ENCODE data around the gene AGMO. TPM values are rescaled to one million over a fixed set of nuclear protein-coding genes. Genes with fewer than 3 reads are reported as not detected.

The AGMO gene
- total RNA-seq, 1 donor from 2014 or later = 0.36 TPM

DNA sequence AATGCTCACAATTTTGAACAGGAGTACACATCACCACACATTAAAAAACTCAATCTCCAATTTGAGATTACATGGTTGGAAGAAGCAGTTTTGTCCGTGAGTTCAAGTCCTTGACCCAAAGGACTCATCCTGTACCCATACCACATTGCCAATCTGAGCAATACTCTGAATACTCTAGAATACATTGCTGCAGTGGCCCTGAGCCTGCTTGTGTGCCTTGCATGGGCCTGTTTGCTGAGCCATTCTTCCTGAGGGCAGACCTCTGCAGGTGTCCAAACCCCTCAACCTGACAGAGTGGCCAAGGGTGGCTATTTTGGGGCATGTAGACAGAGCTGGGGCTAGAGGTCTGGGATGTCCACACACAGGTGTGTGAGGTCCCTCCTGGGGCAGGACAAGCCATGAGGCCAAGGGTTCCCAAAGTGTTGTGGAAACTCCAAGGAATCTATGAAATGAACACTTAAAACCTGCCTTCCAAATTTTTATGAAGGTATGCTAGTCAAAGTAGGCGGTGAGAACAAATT is 15.5 kb downstream of the AGMO start:
- peaks cover 7% of the 10 kb centered on the region for H3K9me3 ChIP-seq (replicated peaks)
- H3K27ac ChIP-seq (replicated peaks) = no peak overlapping the region
- H3K27me3 ChIP-seq (ENCODE audit: low read depth) = no peaks in the 10 kb centered on the region
- intact Hi-C loops (cut with micrococcal nuclease) = no loop called here
- H3K36me3 ChIP-seq = no peaks in the 10 kb centered on the region
- no peak for DNase-seq
- TF ChIP-seq, protein P1, sequence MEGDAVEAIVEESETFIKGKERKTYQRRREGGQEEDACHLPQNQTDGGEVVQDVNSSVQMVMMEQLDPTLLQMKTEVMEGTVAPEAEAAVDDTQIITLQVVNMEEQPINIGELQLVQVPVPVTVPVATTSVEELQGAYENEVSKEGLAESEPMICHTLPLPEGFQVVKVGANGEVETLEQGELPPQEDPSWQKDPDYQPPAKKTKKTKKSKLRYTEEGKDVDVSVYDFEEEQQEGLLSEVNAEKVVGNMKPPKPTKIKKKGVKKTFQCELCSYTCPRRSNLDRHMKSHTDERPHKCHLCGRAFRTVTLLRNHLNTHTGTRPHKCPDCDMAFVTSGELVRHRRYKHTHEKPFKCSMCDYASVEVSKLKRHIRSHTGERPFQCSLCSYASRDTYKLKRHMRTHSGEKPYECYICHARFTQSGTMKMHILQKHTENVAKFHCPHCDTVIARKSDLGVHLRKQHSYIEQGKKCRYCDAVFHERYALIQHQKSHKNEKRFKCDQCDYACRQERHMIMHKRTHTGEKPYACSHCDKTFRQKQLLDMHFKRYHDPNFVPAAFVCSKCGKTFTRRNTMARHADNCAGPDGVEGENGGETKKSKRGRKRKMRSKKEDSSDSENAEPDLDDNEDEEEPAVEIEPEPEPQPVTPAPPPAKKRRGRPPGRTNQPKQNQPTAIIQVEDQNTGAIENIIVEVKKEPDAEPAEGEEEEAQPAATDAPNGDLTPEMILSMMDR (IDR thresholded peaks at IDR 0.05; ENCODE audit: borderline replicate concordance) = no peak
- H3K4me1 ChIP-seq = no peaks in the 10 kb centered on the region
- no peak overlapping the region for H3K4me3 ChIP-seq

GRCh38 chr7:15544050-15544449 is 17.8 kb downstream of the AGMO start:
- intact Hi-C loops (cut with micrococcal nuclease) = no loop called here
- no peak overlapping the region for H3K27ac ChIP-seq (replicated peaks)

DNA sequence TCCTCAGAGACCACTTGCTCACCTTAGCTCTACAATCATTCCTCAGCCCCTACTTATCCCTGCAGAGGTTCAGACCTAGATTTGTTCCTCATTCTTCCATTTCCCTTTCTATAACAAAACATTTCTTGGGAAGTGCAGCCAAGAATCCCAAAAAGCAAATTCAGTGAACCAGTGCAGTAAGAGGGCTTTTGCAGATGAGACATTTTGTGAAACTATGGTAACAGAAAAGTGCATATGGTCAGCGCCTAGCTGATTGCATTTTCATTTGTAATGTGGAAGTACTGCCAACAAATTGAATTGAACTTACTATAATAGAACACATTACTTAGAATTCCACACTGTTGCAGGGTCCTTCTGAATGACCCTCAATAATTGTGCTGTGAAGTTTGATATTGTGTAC is 18.6 kb downstream of the AGMO start:
- intact Hi-C loops (cut with micrococcal nuclease) = no loop called here
- Histone ChIP-seq H3K9me3 (replicated peaks) (peaks cover 27% of the 10 kb centered on the region), H3K27me3 (ENCODE audit: low read depth) (no peaks in the 10 kb centered on the region), H3K4me1 (no peaks in the 10 kb centered on the region), H3K36me3 (peaks cover 7% of the 10 kb centered on the region), H3K27ac (replicated peaks) (no peak overlapping the region), H3K4me3 (no peak overlapping the region)
- TF ChIP-seq, protein P1 (IDR thresholded peaks at IDR 0.05; ENCODE audit: borderline replicate concordance) = no peak
- DNase-seq = no peak

More at GRCh38 chr7:15544050-15544449, 17.8 kb downstream of the AGMO start:
- Histone ChIP-seq H3K4me3 (no peak overlapping the region), H3K9me3 (replicated peaks) (peaks cover 26% of the 10 kb centered on the region), H3K36me3 (peaks cover 7% of the 10 kb centered on the region), H3K4me1 (no peaks in the 10 kb centered on the region), H3K27me3 (ENCODE audit: low read depth) (no peaks in the 10 kb centered on the region)
- TF ChIP-seq, protein P1 (IDR thresholded peaks at IDR 0.05; ENCODE audit: borderline replicate concordance) = no peak
- no peak for DNase-seq

DNA sequence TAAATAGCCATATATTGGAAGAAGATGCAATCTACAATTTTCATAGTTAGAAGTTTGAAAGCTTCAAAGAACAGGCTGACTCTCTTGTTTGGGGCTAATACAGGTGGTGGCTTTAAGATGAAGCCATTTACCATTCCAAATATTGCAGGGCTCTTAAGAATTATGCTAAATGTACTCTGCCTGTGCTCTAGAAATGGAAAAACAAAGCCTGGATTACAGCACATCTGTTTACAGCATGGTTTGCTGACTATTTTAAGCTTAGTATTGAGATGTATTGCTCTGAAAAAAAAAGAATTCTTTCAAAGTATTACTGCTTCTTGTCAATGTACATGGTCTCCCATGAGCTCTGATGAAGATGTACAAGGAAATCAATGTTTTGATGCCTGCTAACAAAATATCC is 34.2 kb downstream of the AGMO start:
- H3K4me1 ChIP-seq = no peaks in the 10 kb centered on the region
- no peak for DNase-seq
- intact Hi-C loops (cut with micrococcal nuclease) = no loop called here
- TF ChIP-seq, protein P1 (IDR thresholded peaks at IDR 0.05; ENCODE audit: borderline replicate concordance) = no peak
- H3K27me3 ChIP-seq (ENCODE audit: low read depth) = no peaks in the 10 kb centered on the region
- H3K36me3 ChIP-seq = no peaks in the 10 kb centered on the region
- no peak overlapping the region for H3K27ac ChIP-seq (replicated peaks)
- H3K9me3 ChIP-seq (replicated peaks) = peaks cover 10% of the 10 kb centered on the region
- no peak overlapping the region for H3K4me3 ChIP-seq

DNA sequence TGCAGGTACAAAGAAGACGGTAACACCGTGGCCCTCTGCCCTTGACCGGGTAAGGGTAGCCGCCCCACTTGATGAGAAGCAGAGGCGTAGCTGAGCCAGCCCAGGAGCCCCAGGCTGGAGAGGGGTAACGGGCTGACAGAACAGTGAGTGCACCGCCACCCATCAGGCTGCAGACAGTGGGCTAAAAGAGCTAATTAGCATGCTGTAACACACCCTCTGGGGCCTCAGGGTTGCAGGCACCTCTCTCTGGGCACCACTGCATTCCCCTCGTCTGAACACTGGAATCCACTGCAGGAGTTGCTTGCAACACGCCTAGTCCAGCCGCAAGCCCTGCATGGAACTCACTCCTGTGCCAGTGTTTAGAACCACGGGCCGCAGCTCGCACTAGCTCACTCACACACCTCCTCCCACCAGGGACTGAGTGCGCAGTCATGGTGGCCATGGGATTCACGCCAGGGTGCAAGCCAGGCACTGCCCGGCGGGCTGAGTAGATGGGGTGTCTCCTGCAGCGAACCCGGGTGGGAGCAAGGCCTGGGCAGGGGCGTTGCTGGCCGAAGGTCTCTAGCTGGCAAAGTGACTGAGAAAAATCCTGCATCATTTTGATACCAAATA is 36.1 kb downstream of the AGMO start:
- H3K27me3 ChIP-seq (ENCODE audit: low read depth) = no peaks in the 10 kb centered on the region
- TF ChIP-seq, protein P1 (IDR thresholded peaks at IDR 0.05; ENCODE audit: borderline replicate concordance) = no peak
- no peak overlapping the region for H3K4me3 ChIP-seq
- DNase-seq = no peak
- H3K27ac ChIP-seq (replicated peaks) = no peak overlapping the region
- peaks cover 29% of the 10 kb centered on the region for H3K9me3 ChIP-seq (replicated peaks)
- no peaks in the 10 kb centered on the region for H3K4me1 ChIP-seq
- intact Hi-C loops (cut with micrococcal nuclease) = no loop called here
- no peaks in the 10 kb centered on the region for H3K36me3 ChIP-seq

Measured in left ventricle myocardium inferior (tissue), 1 donor.